Psoas muscle (tissue), 8 donors: Measurements from ENCODE around the gene FOLR2. TPM values are rescaled to one million over a fixed set of nuclear protein-coding genes. Genes with fewer than 3 reads are reported as not detected.
"Not testable (repeated sequence)": the region's sequence is repeated elsewhere in the genome, so short reads cannot be mapped to it uniquely, and the experiment has no call there.

Experiments used
- ATAC-seq, 4 donors: fragments of 200-7000 bp; cut with Tn5 transposase; one replicate each; pipeline ENCODE4 v1.9.1; 2020; ENCODE audit warnings: moderate library complexity in 3 of 4, mild to moderate bottlenecking in 2 of 4
- DNase-seq, 2 donors: peaks; one replicate each; pipeline ENCODE4 v3.0.0-alpha.2; 2020
- H3K27ac ChIP-seq: fragments of 200-600 bp; one replicate; pipeline ENCODE4 v1.8.0; 2022
- H3K27me3 ChIP-seq, 3 donors: fragments of 200-600 bp in 1 of 3; one replicate each; pipeline versions ENCODE4 v1.6.1 to v1.8.0; 2013 to 2022; ENCODE audit warnings: low read length in 2 of 3, mild to moderate bottlenecking in 2 of 3, moderate library complexity in 1 of 3; ENCODE audit not compliant: insufficient read depth in 3 of 3
- H3K36me3 ChIP-seq, 2 donors: fragments of 200-600 bp in 1 of 2; one replicate each; pipeline versions ENCODE4 v1.6.1 to v1.8.0; 2013 to 2022; ENCODE audit warnings: low read depth in 1 of 2, mild to moderate bottlenecking in 1 of 2, moderate library complexity in 1 of 2; ENCODE audit not compliant: insufficient read depth in 1 of 2
- H3K4me1 ChIP-seq: fragments of 200-600 bp; one replicate; pipeline ENCODE4 v1.8.0; 2022
- H3K4me3 ChIP-seq: fragments of 200-600 bp; one replicate; pipeline ENCODE4 v1.8.0; 2022; ENCODE audit warnings: mild to moderate bottlenecking
- H3K9me3 ChIP-seq: fragments of 200-600 bp; one replicate; pipeline ENCODE4 v1.8.0; 2022
- CTCF ChIP-seq: fragments of 200-600 bp; IDR thresholded peaks from one replicate; pipeline ENCODE4 v1.8.0; 2022; ENCODE audit warnings: antibody characterized with exemption
- WGBS, 3 donors: extraction: QIAGEN DNeasy Blood & Tissue Kit; methylation state at CpG; one replicate each; pipeline versions ENCODE4 v1.1.6 to v1.1.7; 2013; 5-methylcytosine and 5-hydroxymethylcytosine counted together
- intact Hi-C, 2 donors: fragments of 100-400 bp; cut with DNase I; formaldehyde crosslinking; loops; one replicate each; pipeline versions ENCODE4 v1.11.0 to v1.14.2; 2022
- polyA plus RNA-seq, 3 donors: library from polyadenylated mRNA; stranded (reverse); fragments of 200-250 nt; gene quantifications; one replicate each; pipeline ENCODE4 v1.2.3, GENCODE V29; 2013
- total RNA-seq, 4 donors: library from RNA; stranded (reverse); fragmentation: NEBNext Ultra II Directional in 2 of 4; extraction: Animal tissue kit (Norgen Biotek cat#: 25700) in 2 of 4; gene quantifications; one replicate each; pipeline versions ENCODE4 v1.2.1 to v1.2.4, GENCODE V29; 2021 to 2023
- donor health status: healthy with polysubstance abuse.
- donor health status: DM: no; HTN: no; CAD: no; lungs with moderate emphysema.
- donor health status: Bipolar disorder and iron deficiency.
- donor health status: healthy.
- donor health status: DM: yes; HTN: yes; CAD: no.
- donor health status: DM: no; HTN: no; CAD: no.
- donor health status: DM: no; HTN: no; CAD: no.
- donor health status: DM: yes; HTN: yes; CAD: no.

FOLR2 gene
- total and polyA plus RNA-seq, 7 donors = 2.9 to 14.2 (median 5.3) TPM

GRCh38 chr11:72195518-72196270 is 20.9 kb upstream of the FOLR2 start:
- no peak for TF ChIP-seq CTCF
- H3K27ac ChIP-seq = no peak overlapping the region
- no peaks in the 10 kb centered on the region for H3K27me3 ChIP-seq
- no peak for DNase-seq
- WGBS, 3 donors = 87 to 95% (median 89%) methylated on average over 12 of the region's 12 CpGs
- no peaks in the 10 kb centered on the region for H3K9me3 ChIP-seq
- intact Hi-C loops = no loop called here
- no peak for ATAC-seq
- H3K4me1 ChIP-seq = no peaks in the 10 kb centered on the region
- H3K36me3 ChIP-seq = no peaks in the 10 kb centered on the region
- H3K4me3 ChIP-seq = no peak overlapping the region

GRCh38 chr11:72201445-72201844 is 15.1 kb upstream of the FOLR2 start:
- H3K4me3 ChIP-seq, intact Hi-C loops, ATAC-seq, H3K36me3 ChIP-seq, H3K27ac ChIP-seq, DNase-seq, H3K9me3 ChIP-seq, H3K27me3 ChIP-seq, H3K4me1 ChIP-seq: not testable (repeated sequence)
- WGBS, 3 donors = 82 to 94% (median 94%) methylated on average over 35 to 42 of the region's 43 CpGs

- Histone ChIP-seq H3K4me3 (no peak overlapping the region), H3K9me3 (no peaks in the 10 kb centered on the region), H3K4me1 (no peaks in the 10 kb centered on the region), H3K27ac (no peak overlapping the region), H3K27me3 (peaks cover 0 to under 1% (median 0%) of the 10 kb centered on the region in 3 donors), H3K36me3 (no peaks in the 10 kb centered on the region)
- 94 to 96% (median 95%) methylated on average over 6 of the region's 6 CpGs for WGBS, 3 donors
- TF ChIP-seq CTCF = no peak
- intact Hi-C loops = no loop called here
- ATAC-seq (no peak), DNase-seq (no peak)
These were observed 14.0 kb upstream of the FOLR2 start for GRCh38 chr11:72202571-72202970.

- no peak for TF ChIP-seq CTCF
These were observed 13.4 kb upstream of the FOLR2 start for GRCh38 chr11:72203163-72203562.

GRCh38 chr11:72204886-72205285 is 11.7 kb upstream of the FOLR2 start:
- intact Hi-C loops = no loop called here

More at GRCh38 chr11:72203163-72203562, 13.4 kb upstream of the FOLR2 start:
- H3K4me3 ChIP-seq = no peak overlapping the region
- H3K27me3 ChIP-seq = peaks cover 0 to 2% (median 0%) of the 10 kb centered on the region in 3 donors
- WGBS, 3 donors = 66 to 75% (median 66%) methylated on average over 2 of the region's 2 CpGs
- ATAC-seq (no peak), DNase-seq (no peak)
- H3K27ac ChIP-seq = no peak overlapping the region
- no peaks in the 10 kb centered on the region for H3K4me1 ChIP-seq
- intact Hi-C loops = no loop called here
- H3K9me3 ChIP-seq = no peaks in the 10 kb centered on the region
- no peaks in the 10 kb centered on the region for H3K36me3 ChIP-seq

GRCh38 chr11:72206794-72207193 is 9.8 kb upstream of the FOLR2 start:
- H3K27ac ChIP-seq = not testable (repeated sequence)

More at GRCh38 chr11:72204886-72205285, 11.7 kb upstream of the FOLR2 start:
- Histone ChIP-seq H3K9me3 (no peaks in the 10 kb centered on the region), H3K27me3 (peaks cover 0 to 2% (median 0%) of the 10 kb centered on the region in 3 donors), H3K4me1 (no peaks in the 10 kb centered on the region), H3K27ac (no peak overlapping the region), H3K4me3 (no peak overlapping the region), H3K36me3 (no peaks in the 10 kb centered on the region)
- ATAC-seq = no peak
- DNase-seq = no peak
- no peak for TF ChIP-seq CTCF

More at GRCh38 chr11:72206794-72207193, 9.8 kb upstream of the FOLR2 start:
- WGBS, 3 donors = 85 to 93% (median 87%) methylated on average over 2 of the region's 2 CpGs
- H3K4me3 ChIP-seq, intact Hi-C loops, DNase-seq, ATAC-seq, H3K9me3 ChIP-seq, H3K4me1 ChIP-seq, H3K27me3 ChIP-seq, H3K36me3 ChIP-seq: not testable (repeated sequence)
